Rectal smooth muscle tissue (tissue), 1 donor: ENCODE measurements around the gene GATAD2A.

ENCODE experiments used
- H3K27ac ChIP-seq: one replicate; pipeline ENCODE4 v1.7.0; 2013; ENCODE audit warnings: low read depth, low read length, inconsistent platforms
- H3K27me3 ChIP-seq: one replicate; pipeline ENCODE4 v1.7.0; 2013; ENCODE audit warnings: low read length; ENCODE audit not compliant: control insufficient read depth, insufficient read depth
- H3K36me3 ChIP-seq: one replicate; pipeline ENCODE4 v1.7.0; 2013; ENCODE audit warnings: low read length; ENCODE audit not compliant: control insufficient read depth, insufficient read depth
- H3K4me1 ChIP-seq: one replicate; pipeline ENCODE4 v1.7.0; 2013; ENCODE audit warnings: low read length; ENCODE audit not compliant: control insufficient read depth, insufficient read depth
- H3K4me3 ChIP-seq: one replicate; pipeline ENCODE4 v1.7.0; 2013; ENCODE audit warnings: low read length
- H3K9ac ChIP-seq: one replicate; pipeline ENCODE4 v1.7.0; 2013; ENCODE audit warnings: low read length

GATAD2A gene

GRCh38 chr19:19554074-19555023, 148.9 kb downstream of the GATAD2A start:
- Histone ChIP-seq H3K4me3 (no peak overlapping the region), H3K9ac (no peak overlapping the region), H3K27me3 (peaks cover 8% of the 10 kb centered on the region), H3K36me3 (no peaks in the 10 kb centered on the region), H3K4me1 (no peaks in the 10 kb centered on the region), H3K27ac (no peak overlapping the region)

DNA sequence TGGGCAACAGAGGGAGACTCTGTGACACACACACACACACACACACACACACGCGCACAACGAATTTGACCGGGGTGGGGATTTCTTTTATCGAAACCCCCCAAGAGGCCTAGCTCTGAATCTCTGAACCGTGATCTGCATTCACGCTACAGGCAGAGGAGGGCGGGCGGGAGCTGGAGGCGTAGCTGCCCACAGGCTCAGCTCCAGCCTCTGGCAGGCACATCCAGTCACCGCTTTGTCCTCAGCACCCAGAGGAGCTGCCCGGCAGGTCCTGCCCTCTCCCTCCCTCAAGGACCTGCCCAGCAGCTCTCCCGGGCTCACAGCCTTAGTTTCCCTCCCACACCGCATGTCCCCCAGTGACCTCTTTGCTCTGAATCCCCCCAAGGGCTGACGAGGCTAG, 152.6 kb downstream of the GATAD2A start:
- Histone ChIP-seq H3K27ac (no peak overlapping the region), H3K36me3 (no peaks in the 10 kb centered on the region), H3K4me3 (no peak overlapping the region), H3K9ac (no peak overlapping the region), H3K27me3 (no peaks in the 10 kb centered on the region), H3K4me1 (no peaks in the 10 kb centered on the region)
